HL-60 (cell line): Measurements from ENCODE around the gene FAU.

ENCODE experiments used
- DNase-seq, 2 experiments: peaks; one replicate each; pipeline ENCODE4 v3.0.0-alpha.2; 2010 to 2020; ENCODE audit warnings: low read depth in 1 of 2, low spot score in 1 of 2
- H3K27ac ChIP-seq: fragments of 250-450 bp; sonication (Bioruptor Pico); replicated peaks from 2 replicates; pipeline ENCODE4 v1.5.1; 2020; ENCODE audit warnings: mild to moderate bottlenecking, moderate library complexity
- H3K27me3 ChIP-seq: fragments of 250-450 bp; sonication (Bioruptor Pico); 2 replicates; pipeline ENCODE4 v1.5.1; 2021; ENCODE audit warnings: mild to moderate bottlenecking, moderate library complexity; ENCODE audit not compliant: insufficient read depth, poor library complexity, severe bottlenecking
- H3K4me3 ChIP-seq: replicated peaks from 2 replicates; pipeline ENCODE4 v1.5.1; 2011; ENCODE audit warnings: mild to moderate bottlenecking, control low read depth, low read length; ENCODE audit not compliant: insufficient read depth
- CTCF ChIP-seq: IDR thresholded peaks from one replicate; pipeline ENCODE4 v1.5.1; 2011; ENCODE audit warnings: low read length, control low read depth, inconsistent platforms; ENCODE audit not compliant: insufficient read depth
- GABPA ChIP-seq: IDR thresholded peaks from 2 replicates; pipeline ENCODE4 v1.6.1; 2012; ENCODE audit warnings: low read depth
- POLR2AphosphoS5 ChIP-seq: IDR thresholded peaks from 2 replicates; pipeline ENCODE4 v1.6.1; 2012; ENCODE audit warnings: low read depth
- REST ChIP-seq: IDR thresholded peaks from 2 replicates; pipeline ENCODE4 v1.6.1; 2012; ENCODE audit warnings: low read depth; ENCODE audit not compliant: insufficient replicate concordance
- SPI1 ChIP-seq: IDR thresholded peaks from 2 replicates; pipeline ENCODE4 v1.6.1; 2012; ENCODE audit warnings: low read depth, mild to moderate bottlenecking, borderline replicate concordance

The FAU gene

GRCh38 chr11:65103476-65103875, 18.5 kb downstream of the FAU start:
- Histone ChIP-seq H3K4me3 (no peak overlapping the region), H3K27ac (no peak overlapping the region), H3K27me3 (no peaks in the 10 kb centered on the region)
- no peak for TF ChIP-seq CTCF
- no peak for TF ChIP-seq POLR2AphosphoS5
- no peak for TF ChIP-seq GABPA
- no peak for TF ChIP-seq REST
- TF ChIP-seq SPI1: no peak
- DNase-seq: no peak

- Histone ChIP-seq H3K27ac (no peak overlapping the region), H3K4me3 (no peak overlapping the region), H3K27me3 (no peaks in the 10 kb centered on the region)
- TF ChIP-seq POLR2AphosphoS5 (no peak), SPI1 (no peak), CTCF (no peak), REST (no peak), GABPA (no peak)
- DNase-seq: no peak
Observed at GRCh38 chr11:65102142-65103095, 19.5 kb downstream of the FAU start.

GRCh38 chr11:65100674-65101350, 21.1 kb downstream of the FAU start:
- TF ChIP-seq SPI1: no peak
- TF ChIP-seq POLR2AphosphoS5: no peak
- TF ChIP-seq REST: no peak
- TF ChIP-seq GABPA: no peak
- TF ChIP-seq CTCF: no peak
- Histone ChIP-seq H3K27me3 (no peaks in the 10 kb centered on the region), H3K27ac (no peak overlapping the region), H3K4me3 (no peak overlapping the region)
- no peak for DNase-seq
